MCF 10A (cell line): ENCODE data around the gene CYP2S1. TPM values are rescaled to one million over a fixed set of nuclear protein-coding genes. Genes with fewer than 3 reads are reported as not detected.

Source experiments
- BruUV-seq: library from RNA; stranded (reverse); fragments of 400-500 nt; replicated peaks from 2 replicates; lab custom pipeline; 2021; lab: Mats Ljungman, UMichigan
- CTCF ChIA-PET: fragments of 300-600 bp; sonication (Branson Sonifier 250); formaldehyde crosslinking; extraction: SDS; loops from one replicate; lab custom pipeline; 2021; ENCODE audit warnings: antibody characterized with exemption, inconsistent platforms; lab: Yijun Ruan, JAX
- POLR2A ChIA-PET: fragments of 300-600, 350-650 bp; sonication (Branson Sonifier 250); formaldehyde crosslinking; extraction: SDS; loops from one replicate; lab custom pipeline; 2020; ENCODE audit warnings: antibody characterized with exemption, inconsistent platforms; lab: Yijun Ruan, JAX
- DNase-seq: peaks from one replicate; pipeline ENCODE4 v3.0.0-alpha.2; 2018; ENCODE audit not compliant: unreplicated experiment
- H3K27ac Mint-ChIP-seq: one replicate; pipeline ENCODE4 v1.8.0; 2022; ENCODE audit warnings: mild to moderate bottlenecking, low read depth, mixed read lengths; ENCODE audit not compliant: unreplicated experiment
- H3K27me3 Mint-ChIP-seq: one replicate; pipeline ENCODE4 v1.8.0; 2022; ENCODE audit warnings: mixed read lengths; ENCODE audit not compliant: insufficient read depth, unreplicated experiment
- H3K36me3 Mint-ChIP-seq: one replicate; pipeline ENCODE4 v1.8.0; 2022; ENCODE audit warnings: mild to moderate bottlenecking, moderate library complexity, mixed read lengths; ENCODE audit not compliant: insufficient read depth, unreplicated experiment
- H3K4me1 Mint-ChIP-seq: one replicate; pipeline ENCODE4 v1.8.0; 2022; ENCODE audit warnings: mixed read lengths; ENCODE audit not compliant: insufficient read depth, unreplicated experiment
- H3K4me3 Mint-ChIP-seq: one replicate; pipeline ENCODE4 v1.8.0; 2022; ENCODE audit warnings: mild to moderate bottlenecking, moderate library complexity, mixed read lengths; ENCODE audit not compliant: unreplicated experiment
- H3K9me3 Mint-ChIP-seq: one replicate; pipeline ENCODE4 v1.8.0; 2022; ENCODE audit warnings: mixed read lengths; ENCODE audit not compliant: unreplicated experiment
- intact Hi-C: fragments of 100-400 bp; cut with micrococcal nuclease; formaldehyde crosslinking; loops from 2 replicates; pipeline ENCODE4 v1.14.1; 2022
- total RNA-seq: library from RNA; stranded (reverse); gene quantifications from 2 replicates; pipeline ENCODE4 v1.2.3, GENCODE V29; 2022
- TF ChIP-seq, protein P1 (sequence below): fragments of 200-600 bp; IDR thresholded peaks from one replicate; pipeline ENCODE4 v1.8.0; 2022; ENCODE audit warnings: antibody characterized with exemption, mild to moderate bottlenecking; ENCODE audit not compliant: unreplicated experiment

The CYP2S1 gene
- total RNA-seq, 1 experiment from 2014 or later, result not detected

DNA sequence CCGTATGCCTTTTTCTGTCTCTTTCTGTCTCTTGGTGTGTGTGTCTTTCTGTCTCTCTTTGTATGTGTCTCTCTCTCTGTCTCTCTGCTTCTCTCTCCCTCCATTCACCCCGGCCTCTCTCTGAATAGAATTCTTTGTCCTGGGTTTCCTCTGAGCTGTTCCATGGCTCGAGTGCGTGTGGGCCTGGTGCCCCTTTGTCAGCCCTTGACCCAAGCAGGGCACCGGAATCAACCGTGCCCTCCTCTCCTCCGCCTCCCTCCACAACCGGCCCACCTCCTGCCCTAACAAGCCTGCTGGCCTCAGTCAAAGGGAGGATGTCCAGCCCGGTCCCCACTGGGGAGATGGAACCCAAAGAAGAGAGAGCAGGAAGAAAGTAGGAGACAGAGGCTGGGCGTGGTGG is 29.2 kb downstream of the CYP2S1 start:
- Mint-ChIP-seq H3K4me3 (no peak overlapping the region), H3K27ac (peak overlapping the region; percentile 92), H3K27me3 (no peaks in the 10 kb centered on the region), H3K36me3 (peaks cover 15% of the 10 kb centered on the region), H3K4me1 (peaks cover 60% of the 10 kb centered on the region), H3K9me3 (no peaks in the 10 kb centered on the region)
- intact Hi-C loops, result no loop called here
- ChIA-PET CTCF (interaction anchor here (1.0 kb wide), 1 partner anchor 41 kb away, joined by 4 read pairs; no protein-coding TSS in a partner anchor), POLR2A (interaction anchor here (0.6 to 14.1 kb wide), 2 partner anchors 40 to 424 kb away, joined by 3 to 345 read pairs; partner anchors contain the start of gene HNRNPUL1)
- DNase-seq, result no peak
- TF ChIP-seq, protein P1, sequence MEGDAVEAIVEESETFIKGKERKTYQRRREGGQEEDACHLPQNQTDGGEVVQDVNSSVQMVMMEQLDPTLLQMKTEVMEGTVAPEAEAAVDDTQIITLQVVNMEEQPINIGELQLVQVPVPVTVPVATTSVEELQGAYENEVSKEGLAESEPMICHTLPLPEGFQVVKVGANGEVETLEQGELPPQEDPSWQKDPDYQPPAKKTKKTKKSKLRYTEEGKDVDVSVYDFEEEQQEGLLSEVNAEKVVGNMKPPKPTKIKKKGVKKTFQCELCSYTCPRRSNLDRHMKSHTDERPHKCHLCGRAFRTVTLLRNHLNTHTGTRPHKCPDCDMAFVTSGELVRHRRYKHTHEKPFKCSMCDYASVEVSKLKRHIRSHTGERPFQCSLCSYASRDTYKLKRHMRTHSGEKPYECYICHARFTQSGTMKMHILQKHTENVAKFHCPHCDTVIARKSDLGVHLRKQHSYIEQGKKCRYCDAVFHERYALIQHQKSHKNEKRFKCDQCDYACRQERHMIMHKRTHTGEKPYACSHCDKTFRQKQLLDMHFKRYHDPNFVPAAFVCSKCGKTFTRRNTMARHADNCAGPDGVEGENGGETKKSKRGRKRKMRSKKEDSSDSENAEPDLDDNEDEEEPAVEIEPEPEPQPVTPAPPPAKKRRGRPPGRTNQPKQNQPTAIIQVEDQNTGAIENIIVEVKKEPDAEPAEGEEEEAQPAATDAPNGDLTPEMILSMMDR, result no peak
- BruUV-seq, result no TSS peak

DNA sequence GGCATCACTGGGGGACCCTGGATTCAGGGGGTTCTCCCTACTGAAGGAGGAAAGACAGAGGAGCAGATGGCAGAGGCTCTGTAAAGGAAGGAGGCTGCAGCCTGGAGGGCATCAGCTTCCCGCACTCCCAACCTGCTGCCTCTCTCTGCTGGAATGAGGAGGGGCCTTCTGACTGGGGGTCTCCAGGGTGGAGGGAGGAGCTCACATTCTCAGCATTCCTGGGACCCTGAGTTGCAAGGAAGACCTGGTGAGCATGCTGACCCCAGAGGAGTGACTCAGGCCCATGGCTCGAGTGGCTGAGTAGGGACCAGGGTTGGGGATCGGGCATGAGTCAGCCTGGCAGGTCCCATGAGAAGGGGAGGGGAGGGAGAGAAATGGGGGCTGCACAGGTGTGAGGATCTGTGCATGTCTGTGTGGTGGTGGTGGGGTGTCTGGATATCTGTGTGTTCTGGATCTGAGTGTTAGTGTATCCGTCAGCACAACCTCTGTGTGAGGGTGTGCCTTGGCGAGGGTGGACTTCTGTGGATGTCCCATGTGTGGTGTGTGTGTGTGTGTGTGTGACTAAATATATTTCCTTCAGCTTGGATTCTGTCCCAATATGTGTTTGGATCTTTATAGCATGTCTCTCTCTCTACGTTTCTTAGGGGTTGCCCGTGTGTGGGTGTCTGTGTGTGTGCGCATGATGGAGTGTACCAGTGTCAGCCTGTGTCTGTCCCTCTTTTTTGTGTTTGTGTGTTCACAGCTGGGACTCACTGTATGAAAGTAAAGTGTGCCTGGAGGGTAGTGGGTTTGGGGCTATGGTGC is 30.6 kb downstream of the CYP2S1 start:
- Mint-ChIP-seq H3K9me3 (no peaks in the 10 kb centered on the region), H3K4me3 (peak overlapping the region; percentile 53), H3K27me3 (no peaks in the 10 kb centered on the region), H3K4me1 (peaks cover 56% of the 10 kb centered on the region), H3K36me3 (peaks cover 15% of the 10 kb centered on the region), H3K27ac (peak overlapping the region; percentile 92)
- TF ChIP-seq, protein P1, result no peak
- POLR2A ChIA-PET, result interaction anchor here (14.1 kb wide), 1 partner anchor 38 kb away, joined by 345 read pairs; the partner anchor contains the start of gene HNRNPUL1
- intact Hi-C loops, result no loop called here
- DNase-seq, result peak; percentile 61
- BruUV-seq, result no TSS peak
- CTCF ChIA-PET, result interaction anchor here (0.5 to 1.5 kb wide), 5 partner anchors 11 to 498 kb away, joined by 3 to 4 read pairs (median 3); no protein-coding TSS in a partner anchor

DNA sequence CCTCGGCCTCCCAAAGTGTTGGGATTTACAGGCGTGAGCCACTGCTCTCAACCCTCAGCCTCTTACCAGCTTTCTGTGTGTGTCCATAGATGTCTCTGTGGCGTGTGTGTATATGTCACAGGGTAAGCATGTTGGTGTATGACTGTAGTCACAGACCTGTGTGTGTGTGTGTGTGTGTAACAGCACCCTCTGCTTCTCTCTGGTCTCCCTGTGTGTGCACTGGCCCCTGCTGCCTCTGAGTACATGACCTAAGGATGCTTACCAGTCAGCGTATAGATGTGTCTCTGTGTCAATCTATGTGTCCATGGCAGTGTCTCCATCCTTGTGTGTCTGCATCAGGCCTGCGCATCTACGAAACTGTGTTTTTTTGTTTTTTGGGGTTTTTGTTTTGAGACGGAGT is 31.6 kb downstream of the CYP2S1 start:
- TF ChIP-seq, protein P1, result no peak
- peak overlapping the region; percentile 92 for H3K27ac Mint-ChIP-seq
- no peak for DNase-seq
- peaks cover 15% of the 10 kb centered on the region for H3K36me3 Mint-ChIP-seq
- ChIA-PET POLR2A (interaction anchor here (0.8 to 14.1 kb wide), 2 partner anchors 17 to 37 kb away, joined by 3 to 345 read pairs; partner anchors contain the start of gene HNRNPUL1), CTCF (interaction anchor here (0.6 to 1.5 kb wide), 2 partner anchors 14 to 37 kb away, joined by 3 read pairs; no protein-coding TSS in a partner anchor)
- H3K9me3 Mint-ChIP-seq, result no peaks in the 10 kb centered on the region
- peaks cover 53% of the 10 kb centered on the region for H3K4me1 Mint-ChIP-seq
- BruUV-seq, result no TSS peak
- intact Hi-C loops, result no loop called here
- no peaks in the 10 kb centered on the region for H3K27me3 Mint-ChIP-seq
- no peak overlapping the region for H3K4me3 Mint-ChIP-seq
